Nephron progenitor cell (in vitro differentiated cells): ENCODE measurements around the gene TMEM169.

Experiments used
- DNase-seq: peaks from one replicate; pipeline ENCODE4 v3.0.0; 2021
- H3K27ac Mint-ChIP-seq: 2 replicates; pipeline ENCODE4 v1.8.0; 2021; ENCODE audit warnings: mild to moderate bottlenecking, moderate library complexity, mixed read lengths
- H3K27me3 Mint-ChIP-seq: 2 replicates; pipeline ENCODE4 v1.8.0; 2021; ENCODE audit warnings: mild to moderate bottlenecking, low read depth, mixed read lengths; ENCODE audit not compliant: poor library complexity
- H3K36me3 Mint-ChIP-seq: 2 replicates; pipeline ENCODE4 v1.8.0; 2021; ENCODE audit warnings: low read depth, mixed read lengths
- H3K4me1 Mint-ChIP-seq: 2 replicates; pipeline ENCODE4 v1.8.0; 2021; ENCODE audit warnings: mixed read lengths
- H3K4me3 Mint-ChIP-seq: 2 replicates; pipeline ENCODE4 v1.8.0; 2021; ENCODE audit warnings: mild to moderate bottlenecking, moderate library complexity, mixed read lengths
- H3K9me3 Mint-ChIP-seq: 2 replicates; pipeline ENCODE4 v1.8.0; 2021; ENCODE audit warnings: mild to moderate bottlenecking, moderate library complexity, mixed read lengths
- CTCF ChIP-seq: fragments of 200-600 bp; sonication (generic); IDR thresholded peaks from 2 replicates; pipeline ENCODE4 v1.5.0; 2021; ENCODE audit warnings: antibody characterized with exemption

The TMEM169 gene

GRCh38 chr2:216107760-216108159 lies 26.0 kb downstream of the TMEM169 start:
- H3K4me1 Mint-ChIP-seq: peaks cover 70% of the 10 kb centered on the region
- no peak for TF ChIP-seq CTCF
- H3K27me3 Mint-ChIP-seq: peaks cover 3% of the 10 kb centered on the region
- H3K9me3 Mint-ChIP-seq: no peaks in the 10 kb centered on the region
- peak overlapping the region; percentile 100 for H3K4me3 Mint-ChIP-seq
- H3K27ac Mint-ChIP-seq: peak overlapping the region; percentile 95
- peak; percentile 62 for DNase-seq
- peaks cover 21% of the 10 kb centered on the region for H3K36me3 Mint-ChIP-seq

- H3K4me1 Mint-ChIP-seq: peaks cover 77% of the 10 kb centered on the region
- H3K9me3 Mint-ChIP-seq: no peaks in the 10 kb centered on the region
- peak overlapping the region; percentile 100 for H3K27ac Mint-ChIP-seq
- peaks cover 3% of the 10 kb centered on the region for H3K27me3 Mint-ChIP-seq
- peaks cover 25% of the 10 kb centered on the region for H3K36me3 Mint-ChIP-seq
- H3K4me3 Mint-ChIP-seq: peak overlapping the region; percentile 100
- peak; percentile 8 for DNase-seq
- no peak for TF ChIP-seq CTCF
Observed at GRCh38 chr2:216108310-216108966, 26.7 kb downstream of the TMEM169 start.

GRCh38 chr2:216108967-216109921 lies 27.5 kb downstream of the TMEM169 start, which contains the start of gene XRCC5:
Gene XRCC5, plus strand, starts transcription at chr2:216109348. Its CDS starts 89 bp downstream, at chr2:216109437.
- TF ChIP-seq CTCF: no peak
- peaks cover 3% of the 10 kb centered on the region for H3K27me3 Mint-ChIP-seq
- peaks cover 30% of the 10 kb centered on the region for H3K36me3 Mint-ChIP-seq
- H3K9me3 Mint-ChIP-seq: no peaks in the 10 kb centered on the region
- peaks cover 85% of the 10 kb centered on the region for H3K4me1 Mint-ChIP-seq
- H3K4me3 Mint-ChIP-seq: peak within 1 kb of the TSS; percentile 100
- DNase-seq: peak; percentile 98
- peak within 1 kb of the TSS; percentile 100 for H3K27ac Mint-ChIP-seq

GRCh38 chr2:216109962-216110614 lies 28.4 kb downstream of the TMEM169 start:
- no peak for DNase-seq
- Mint-ChIP-seq H3K4me1 (peaks cover 85% of the 10 kb centered on the region), H3K27ac (peak overlapping the region; percentile 100), H3K4me3 (peak overlapping the region; percentile 100), H3K36me3 (peaks cover 35% of the 10 kb centered on the region), H3K27me3 (peaks cover under 1% of the 10 kb centered on the region), H3K9me3 (no peaks in the 10 kb centered on the region)
- TF ChIP-seq CTCF: peak; percentile 36

- no peak for DNase-seq
- Mint-ChIP-seq H3K36me3 (peaks cover 38% of the 10 kb centered on the region), H3K9me3 (no peaks in the 10 kb centered on the region), H3K4me3 (peak overlapping the region; percentile 100), H3K27ac (peak overlapping the region; percentile 93), H3K4me1 (peaks cover 85% of the 10 kb centered on the region), H3K27me3 (no peaks in the 10 kb centered on the region)
- no peak for TF ChIP-seq CTCF
Observed at GRCh38 chr2:216110620-216111019, 28.9 kb downstream of the TMEM169 start.
